Astrocyte (in vitro differentiated cells and primary cell): ENCODE measurements around the gene PBX1. TPM values are rescaled to one million over a fixed set of nuclear protein-coding genes. Genes with fewer than 3 reads are reported as not detected.

Experiments used
- DNase-seq: peaks from one replicate; pipeline ENCODE4 v3.0.0-alpha.2; 2010; ENCODE audit warnings: low read depth
- FAIRE-seq: peaks from 2 replicates; lab custom pipeline; 2011; peaks lifted over from hg19 to GRCh38; lab: Jason Lieb, UNC
- H2AFZ ChIP-seq: 2 replicates; pipeline ENCODE4 v1.6.0; 2012; ENCODE audit warnings: low read depth, low read length, inconsistent platforms
- H3K27ac ChIP-seq: 2 replicates; pipeline ENCODE4 v1.5.1; 2011; ENCODE audit warnings: low read depth, low read length, inconsistent platforms
- H3K27me3 ChIP-seq: 2 replicates; pipeline ENCODE4 v1.6.0; 2011; ENCODE audit warnings: low read length, inconsistent platforms; ENCODE audit not compliant: insufficient read depth
- H3K36me3 ChIP-seq: 2 replicates; pipeline ENCODE4 v1.5.1; 2011; ENCODE audit warnings: low read length, inconsistent platforms; ENCODE audit not compliant: insufficient read depth
- H3K4me1 ChIP-seq: 2 replicates; pipeline ENCODE4 v1.5.1; 2011; ENCODE audit warnings: low read length, inconsistent platforms; ENCODE audit not compliant: insufficient read depth
- H3K4me2 ChIP-seq: 2 replicates; pipeline ENCODE4 v1.6.0; 2012; ENCODE audit warnings: low read length, inconsistent platforms
- H3K4me3 ChIP-seq: 2 replicates; pipeline ENCODE4 v1.5.1; 2011; ENCODE audit warnings: low read depth, mild to moderate bottlenecking, low read length, inconsistent platforms; ENCODE audit not compliant: insufficient read depth
- H3K79me2 ChIP-seq: 2 replicates; pipeline ENCODE4 v1.6.0; 2012; ENCODE audit warnings: mild to moderate bottlenecking, low read length, inconsistent platforms; ENCODE audit not compliant: insufficient read depth
- H3K9ac ChIP-seq: 2 replicates; pipeline ENCODE4 v1.6.0; 2012; ENCODE audit warnings: mild to moderate bottlenecking, low read length, inconsistent platforms
- H3K9me3 ChIP-seq: 2 replicates; pipeline ENCODE4 v1.5.1; 2012; ENCODE audit warnings: low read depth, mild to moderate bottlenecking, low read length, inconsistent platforms; ENCODE audit not compliant: insufficient read depth
- H4K20me1 ChIP-seq: 2 replicates; pipeline ENCODE4 v1.6.0; 2012; ENCODE audit warnings: low read length, inconsistent platforms; ENCODE audit not compliant: insufficient read depth
- H3K27ac Mint-ChIP-seq: one replicate; pipeline ENCODE4 v1.8.0; 2021; ENCODE audit warnings: mild to moderate bottlenecking, mixed read lengths; ENCODE audit not compliant: unreplicated experiment
- H3K27me3 Mint-ChIP-seq: one replicate; pipeline ENCODE4 v1.8.0; 2021; ENCODE audit warnings: low read depth, mixed read lengths; ENCODE audit not compliant: unreplicated experiment
- H3K36me3 Mint-ChIP-seq: one replicate; pipeline ENCODE4 v1.8.0; 2021; ENCODE audit warnings: low read depth, mixed read lengths; ENCODE audit not compliant: unreplicated experiment
- H3K4me1 Mint-ChIP-seq: one replicate; pipeline ENCODE4 v1.8.0; 2021; ENCODE audit warnings: low read depth, mixed read lengths; ENCODE audit not compliant: unreplicated experiment
- H3K4me3 Mint-ChIP-seq: one replicate; pipeline ENCODE4 v1.8.0; 2021; ENCODE audit warnings: mild to moderate bottlenecking, moderate library complexity, mixed read lengths; ENCODE audit not compliant: unreplicated experiment
- H3K9me3 Mint-ChIP-seq: one replicate; pipeline ENCODE4 v1.8.0; 2021; ENCODE audit warnings: mild to moderate bottlenecking, mixed read lengths; ENCODE audit not compliant: unreplicated experiment
- CTCF ChIP-seq: IDR thresholded peaks from 2 replicates; pipeline ENCODE4 v1.5.1; 2011; ENCODE audit warnings: low read depth, mild to moderate bottlenecking, inconsistent platforms, low read length, moderate library complexity; ENCODE audit not compliant: insufficient read depth
- EZH2 ChIP-seq: IDR thresholded peaks from 2 replicates; pipeline ENCODE4 v1.6.1; 2012; ENCODE audit warnings: mild to moderate bottlenecking, low read length, inconsistent platforms; ENCODE audit not compliant: insufficient read depth
- total RNA-seq: library from RNA; stranded (reverse); gene quantifications from 2 replicates; pipeline ENCODE4 v1.2.1, GENCODE V29; 2021

PBX1 gene
- total RNA-seq, 1 donor from 2014 or later: 37.2 TPM

- Histone ChIP-seq H2AFZ (no peak overlapping the region), H3K9me3 (no peaks in the 10 kb centered on the region), H3K4me2 (no peak overlapping the region), H4K20me1 (no peaks in the 10 kb centered on the region), H3K9ac (no peak overlapping the region), H3K36me3 (no peaks in the 10 kb centered on the region), H3K27me3 (no peaks in the 10 kb centered on the region), H3K4me3 (no peak overlapping the region), H3K4me1 (no peaks in the 10 kb centered on the region), H3K79me2 (no peaks in the 10 kb centered on the region), H3K27ac (no peak overlapping the region)
- Mint-ChIP-seq H3K27ac (no peak overlapping the region), H3K4me3 (no peak overlapping the region), H3K9me3 (no peaks in the 10 kb centered on the region), H3K27me3 (no peaks in the 10 kb centered on the region), H3K36me3 (no peaks in the 10 kb centered on the region), H3K4me1 (peaks cover 6% of the 10 kb centered on the region)
- FAIRE-seq (no peak), DNase-seq (no peak)
- TF ChIP-seq CTCF (no peak), EZH2 (no peak)
Measured at GRCh38 chr1:164689672-164690511, 130.9 kb downstream of the PBX1 start.

- DNase-seq (no peak), FAIRE-seq (no peak)
- Histone ChIP-seq H2AFZ (no peak overlapping the region), H3K4me2 (no peak overlapping the region), H3K9ac (no peak overlapping the region), H4K20me1 (no peaks in the 10 kb centered on the region), H3K79me2 (no peaks in the 10 kb centered on the region), H3K27ac (no peak overlapping the region), H3K4me1 (peaks cover 3% of the 10 kb centered on the region), H3K4me3 (no peak overlapping the region), H3K36me3 (no peaks in the 10 kb centered on the region), H3K27me3 (no peaks in the 10 kb centered on the region), H3K9me3 (no peaks in the 10 kb centered on the region)
- Mint-ChIP-seq H3K9me3 (no peaks in the 10 kb centered on the region), H3K27me3 (no peaks in the 10 kb centered on the region), H3K4me3 (no peak overlapping the region), H3K36me3 (no peaks in the 10 kb centered on the region), H3K4me1 (peaks cover 2% of the 10 kb centered on the region), H3K27ac (no peak overlapping the region)
- TF ChIP-seq CTCF (no peak), EZH2 (no peak)
Measured at GRCh38 chr1:164692420-164692819, 133.4 kb downstream of the PBX1 start.
